ENCODE data around the gene TACR2.

Gene TACR2

DNA sequence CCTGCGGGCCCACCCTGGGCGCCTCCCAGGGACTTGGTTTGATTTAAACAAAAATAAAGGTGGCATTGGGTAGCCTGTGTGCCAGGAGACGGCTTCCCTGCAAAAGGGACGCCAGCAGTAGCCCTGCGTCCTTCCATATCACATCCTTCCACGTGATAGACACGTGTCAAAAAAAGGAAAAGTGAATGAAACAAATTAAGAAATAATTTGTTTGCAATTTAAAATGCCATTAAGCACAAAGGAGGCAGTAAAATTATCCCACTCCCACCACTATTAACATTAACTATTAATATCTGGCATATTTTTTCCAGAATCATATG lies 7.6 kb downstream of the TACR2 start:
- no peak for TF ChIP-seq CTCF (IDR thresholded peaks at IDR 0.05; ENCODE audit: low read depth, low read length)
- H3K4me3 ChIP-seq (replicated peaks in 1 of 2; ENCODE audit: low read depth in 2 of 2, low read length in 2 of 2): peak overlapping the region; percentile 35 to 37
- no peak for DNase-seq (ENCODE audit: low read depth in 2 of 2)

GRCh38 chr10:69408318-69409175 lies 8.2 kb downstream of the TACR2 start:
- peak; percentile 72 for TF ChIP-seq CTCF (IDR thresholded peaks at IDR 0.05; ENCODE audit: low read depth, low read length)
- DNase-seq (ENCODE audit: low read depth in 2 of 2): peak; percentile 96 to 98
- peak overlapping the region; percentile 35 to 37 for H3K4me3 ChIP-seq (replicated peaks in 1 of 2; ENCODE audit: low read depth in 2 of 2, low read length in 2 of 2)

- H3K4me3 ChIP-seq (replicated peaks in 1 of 2; ENCODE audit: low read depth in 2 of 2, low read length in 2 of 2): peak overlapping the region in 1 of 2 donors; percentile 28
- no peak for DNase-seq (ENCODE audit: low read depth in 2 of 2)
- peak; percentile 23 for TF ChIP-seq CTCF (IDR thresholded peaks at IDR 0.05; ENCODE audit: low read depth, low read length)
These were observed 9.0 kb downstream of the TACR2 start for GRCh38 chr10:69407621-69408301.

DNA sequence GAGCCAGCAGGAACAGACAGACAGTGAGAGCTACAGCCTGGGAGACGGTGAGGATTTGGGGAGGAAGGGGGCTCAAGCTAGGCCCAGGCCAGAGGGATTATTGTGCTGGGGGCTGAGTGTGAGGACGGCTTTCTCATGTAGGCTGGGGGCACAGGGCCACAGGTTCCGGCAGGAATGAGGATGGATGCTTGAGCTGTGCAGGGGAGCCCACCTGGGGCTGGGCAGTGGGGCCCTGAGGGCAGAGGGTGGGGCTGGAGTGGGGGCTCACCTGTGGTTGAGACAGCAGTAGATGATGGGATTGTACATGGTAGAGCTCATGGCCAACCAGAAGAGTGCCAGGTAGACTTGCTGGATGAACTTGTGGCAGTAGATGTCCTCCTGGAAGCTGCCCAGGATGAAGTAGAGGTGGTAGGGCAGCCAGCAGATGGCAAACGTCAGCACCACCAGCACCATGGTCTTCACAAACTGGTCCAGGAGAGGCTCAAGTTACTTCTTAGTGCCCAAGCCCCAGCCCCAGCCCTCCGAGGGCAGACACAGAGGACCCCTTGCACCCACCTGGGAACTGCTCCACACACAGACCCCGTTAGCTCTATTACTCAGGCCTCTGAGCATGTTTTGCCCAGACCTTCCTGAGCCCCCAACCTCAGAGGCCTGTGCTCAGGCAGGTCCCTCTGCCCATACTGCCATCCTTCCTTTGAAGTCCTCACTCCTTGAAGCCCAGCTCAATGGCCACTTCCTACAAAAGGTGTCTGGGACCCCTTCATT lies 9.7 kb downstream of the TACR2 start:
- no peak for DNase-seq (ENCODE audit: low read depth in 2 of 2)
- TF ChIP-seq CTCF (IDR thresholded peaks at IDR 0.05; ENCODE audit: low read depth, low read length): no peak
- H3K4me3 ChIP-seq (replicated peaks in 1 of 2; ENCODE audit: low read depth in 2 of 2, low read length in 2 of 2): peak overlapping the region in 1 of 2 donors; percentile 28

DNA sequence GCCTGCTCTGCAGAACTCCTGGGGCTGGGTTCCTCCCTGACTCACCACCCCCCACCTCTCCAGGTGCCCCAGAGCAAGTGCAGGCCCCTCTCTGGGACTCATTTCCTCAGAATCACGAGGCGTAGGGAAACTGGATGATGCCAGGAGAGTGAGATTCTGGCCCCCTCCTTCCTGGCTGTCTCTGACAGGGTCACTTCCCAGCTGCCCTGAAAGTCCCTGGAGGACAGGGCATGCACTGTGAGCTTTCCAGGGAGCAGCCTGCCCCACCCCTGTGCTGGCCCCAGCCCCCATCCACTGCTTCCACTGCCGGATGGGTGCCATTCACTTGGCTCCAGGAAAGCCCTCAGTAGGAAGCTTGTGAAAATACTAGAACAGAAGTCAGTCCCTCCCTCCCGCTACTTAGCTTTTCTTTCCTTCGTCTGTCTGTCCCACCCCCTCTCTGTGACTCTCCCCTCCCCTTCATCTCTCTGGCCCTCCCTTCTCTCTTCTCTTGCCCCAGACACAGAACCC lies 10.4 kb downstream of the TACR2 start:
- DNase-seq (ENCODE audit: low read depth in 2 of 2): peak in 1 of 2 donors; percentile 88
- H3K4me3 ChIP-seq (replicated peaks in 1 of 2; ENCODE audit: low read depth in 2 of 2, low read length in 2 of 2): no peak overlapping the region
- TF ChIP-seq CTCF (IDR thresholded peaks at IDR 0.05; ENCODE audit: low read depth, low read length): no peak

DNA sequence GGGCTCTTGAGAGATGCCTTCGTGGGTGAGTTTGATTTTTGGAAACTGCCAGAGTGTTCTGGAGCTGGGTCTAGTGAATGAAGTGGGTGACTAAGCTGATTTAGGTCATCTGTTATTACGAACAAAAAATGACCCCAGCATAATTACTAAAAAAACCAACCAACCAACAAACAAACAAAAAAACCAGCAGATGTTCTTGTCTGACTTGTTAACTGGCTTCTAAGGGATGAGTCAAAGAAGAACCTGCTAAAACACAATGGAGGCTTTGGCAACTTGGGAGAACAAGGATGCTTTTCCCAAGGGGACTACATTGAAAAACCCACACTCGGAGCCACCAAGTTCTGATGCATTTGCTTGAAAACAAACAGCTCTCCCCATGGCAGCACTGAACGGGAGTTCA lies 11.5 kb downstream of the TACR2 start:
- DNase-seq (ENCODE audit: low read depth in 2 of 2): peak; percentile 42 to 85
- no peak overlapping the region for H3K4me3 ChIP-seq (replicated peaks in 1 of 2; ENCODE audit: low read depth in 2 of 2, low read length in 2 of 2)
- TF ChIP-seq CTCF (IDR thresholded peaks at IDR 0.05; ENCODE audit: low read depth, low read length): no peak

Data from cardiac fibroblast (primary cell).